ENCODE measurements around the gene MAP7D3. TPM values are rescaled to one million over a fixed set of nuclear protein-coding genes. Genes with fewer than 3 reads are reported as not detected.

Gene MAP7D3
- total and polyA plus RNA-seq, 2 of the 4 experiments (the other 2 are of a cell fraction), result 10.0 to 23.8 TPM

GRCh38 chrX:136205882-136206380 lies 45.3 kb downstream of the MAP7D3 start:
- H3K4me2 ChIP-seq (ENCODE audit: low read depth, low read length), result no peak overlapping the region
- peaks cover 25% of the 10 kb centered on the region; the same call in 1 of the 2 replicates for H3K36me3 ChIP-seq (ENCODE audit: control insufficient read depth, insufficient read depth, low read length)
- BruUV-seq (replicated peaks), result no TSS peak
- no peaks in the 10 kb centered on the region; the same call in 1 of the 2 replicates for H3K9me1 ChIP-seq (ENCODE audit: insufficient read depth, low read length)
- no peak for DNase-seq
- no peak overlapping the region for H3K9ac ChIP-seq (ENCODE audit: low read depth, low read length)
- POLR2A ChIA-PET (ENCODE audit: unreplicated experiment), result no interaction called here
- no peak overlapping the region for H2AK5ac ChIP-seq (ENCODE audit: low read depth, low read length)
- intact Hi-C loops (cut with micrococcal nuclease), result no loop called here
- no peaks in the 10 kb centered on the region; the same call in 1 of the 2 replicates for H3K27me3 ChIP-seq (ENCODE audit: control insufficient read depth, insufficient read depth, low read length)
- H4K8ac ChIP-seq (ENCODE audit: low read depth in 2 of 2, low read length in 2 of 2), result no peak overlapping the region
- peak overlapping the region; percentile 51 for H2AK9ac ChIP-seq (replicated peaks; ENCODE audit: low read depth, low read length, poor library complexity)
- no peaks in the 10 kb centered on the region for H4K20me1 ChIP-seq (ENCODE audit: insufficient read depth, low read length)
- no peak overlapping the region for H3K18ac ChIP-seq (ENCODE audit: low read depth, low read length)
- H3K14ac ChIP-seq (replicated peaks; ENCODE audit: low read depth, low read length), result no peak overlapping the region
- no peak overlapping the region for H3K4me3 ChIP-seq (ENCODE audit: insufficient read depth, low read depth, low read length)
- whole genome bisulfite sequencing, 2 experiments (ENCODE audit: extremely low coverage in 2 of 2, insufficient read length in 1 of 2), result 76% methylated on average over 2 of the region's 8 CpGs; no CpG with 5 or more reads in 1 of the 2 experiments
- ATAC-seq (ENCODE audit: low read depth), result no peak
- H2BK120ac ChIP-seq (ENCODE audit: low read depth, low read length), result no peak overlapping the region
- in situ Hi-C loops (cut with MboI; ENCODE audit: low sequenced_read_pairs), result loop anchor here (5.0 kb wide), 1 partner anchor 174 kb away; no protein-coding TSS in a partner anchor
- TF ChIP-seq FOS (IDR thresholded peaks at IDR 0.05; ENCODE audit: low read depth, low read length), result no peak
- TF ChIP-seq MXI1 (IDR thresholded peaks at IDR 0.05; ENCODE audit: borderline replicate concordance, low read depth, low read length), result no peak
- TF ChIP-seq CEBPB (IDR thresholded peaks at IDR 0.05; ENCODE audit: low read depth, low read length), result no peak
- no peak for TF ChIP-seq NFE2L2 (IDR thresholded peaks at IDR 0.05; ENCODE audit: low read depth, low read length)
- TF ChIP-seq CHD1 (IDR thresholded peaks at IDR 0.05; ENCODE audit: low read depth, low read length), result no peak
- TF ChIP-seq ELK1 (IDR thresholded peaks at IDR 0.05; ENCODE audit: borderline replicate concordance, low read depth, low read length), result no peak
- TF ChIP-seq POLR2A (IDR thresholded peaks at IDR 0.05; ENCODE audit: low read depth, low read length), result no peak
- no peak for TF ChIP-seq USF2 (IDR thresholded peaks at IDR 0.05; ENCODE audit: low read depth, low read length)
- no peak for TF ChIP-seq CTCF (conservative IDR thresholded peaks at IDR 0.05; ENCODE audit: low read depth, low read length)
- no peak for TF ChIP-seq MAZ (IDR thresholded peaks at IDR 0.05; ENCODE audit: borderline replicate concordance, low read depth, low read length)
- H3K27ac ChIP-seq (ENCODE audit: insufficient read depth, low read length), result no peak overlapping the region
- no peak overlapping the region for H2BK20ac ChIP-seq (ENCODE audit: low read depth, low read length)
- H4K91ac ChIP-seq (ENCODE audit: insufficient read depth, low read depth, low read length), result no peak overlapping the region
- dilution Hi-C loops (cut with HindIII; ENCODE audit: low sequenced_read_pairs, unreplicated experiment), result no loop called here
- peaks cover 11% of the 10 kb centered on the region for H3K4me1 ChIP-seq (ENCODE audit: control insufficient read depth, insufficient read depth, low read length)
- no peak overlapping the region for H3K56ac ChIP-seq (ENCODE audit: extremely low read depth, insufficient read depth, low read length)
- no peak overlapping the region for H3K4ac ChIP-seq (ENCODE audit: low read depth, low read length)
- no peak overlapping the region for H2AFZ ChIP-seq (replicated peaks; ENCODE audit: low read length, poor library complexity)
- no peaks in the 10 kb centered on the region for H3K9me3 ChIP-seq (ENCODE audit: control insufficient read depth, insufficient read depth, low read length)
- H3K23ac ChIP-seq (ENCODE audit: low read depth, low read length), result no peak overlapping the region
- H2BK5ac ChIP-seq (ENCODE audit: low read depth, low read length, poor library complexity, severe bottlenecking), result no peak overlapping the region
- 0 out of 4 replicates have a peak, but pooled peaks cover 0 to 7% of the 10 kb centered on the region in 2 experiments for H3K79me1 ChIP-seq (ENCODE audit: low read depth in 1 of 2, low read length in 2 of 2)
- no peak overlapping the region for H4K5ac ChIP-seq (ENCODE audit: low read depth, low read length)
- no peak overlapping the region for H2BK15ac ChIP-seq (ENCODE audit: low read depth, low read length)
- CTCF ChIA-PET, result interaction anchor here (0.6 to 2.2 kb wide), 2 partner anchors 36 to 178 kb away, joined by 3 to 6 read pairs; no protein-coding TSS in a partner anchor
